ENCODE measurements around the gene ACTN1. TPM values are rescaled to one million over a fixed set of nuclear protein-coding genes. Genes with fewer than 3 reads are reported as not detected.

ACTN1 gene
- total and polyA plus RNA-seq, 2 of the 8 experiments (the other 6 are each of a cell fraction or from before 2014, with no cell fraction given): 236 to 262 TPM

DNA sequence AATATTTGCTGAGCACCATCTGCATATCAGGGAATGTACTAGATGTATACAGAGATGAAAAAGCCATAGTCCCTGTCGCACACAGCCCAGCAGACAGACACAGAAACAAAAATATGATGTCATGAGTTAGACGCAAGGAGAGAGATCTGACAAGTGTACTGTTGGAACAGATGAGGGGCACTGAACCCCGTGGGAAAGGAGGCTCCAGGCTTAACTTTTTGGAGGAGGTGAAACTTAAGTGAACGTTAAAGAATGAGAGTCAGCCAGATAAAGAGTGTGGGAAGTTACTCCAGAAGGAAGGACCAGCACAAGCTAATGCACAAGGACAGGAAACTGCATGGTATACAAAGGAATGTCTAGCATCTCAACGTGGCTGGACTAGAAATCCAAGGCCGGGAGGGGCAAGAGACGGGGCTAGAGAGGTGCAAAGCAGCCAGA is 2.5 kb upstream of the ACTN1 start:
- Histone ChIP-seq H2BK20ac (ENCODE audit: low read length) (no peak overlapping the region), H3K23ac (ENCODE audit: insufficient read length) (no peak overlapping the region), H3K18ac (ENCODE audit: extremely low read depth, low read length) (no peak overlapping the region), H2BK120ac (replicated peaks; ENCODE audit: low read depth, low read length) (no peak overlapping the region), H2BK12ac (ENCODE audit: low read depth, low read length) (no peak overlapping the region), H4K91ac (replicated peaks; ENCODE audit: insufficient read length, low read length) (no peak overlapping the region), H3K14ac (ENCODE audit: insufficient read length) (no peak overlapping the region), H3K9me3 (ENCODE audit: insufficient read depth in 2 of 2, low read depth in 1 of 2, low read length in 1 of 2) (no peaks in the 10 kb centered on the region), H3K4me3 (ENCODE audit: extremely low read depth in 1 of 4, insufficient read depth in 2 of 4, low read depth in 3 of 4, low read length in 4 of 4) (no peak overlapping the region), H3K4ac (replicated peaks; ENCODE audit: insufficient read length, low read depth, low read length) (no peak overlapping the region), H3K79me1 (ENCODE audit: low read depth, low read length) (peaks cover 5% of the 10 kb centered on the region), H4K8ac (ENCODE audit: extremely low read depth, insufficient read depth, low read length) (no peak overlapping the region), H2AFZ (ENCODE audit: low read length) (no peak overlapping the region), H2BK5ac (ENCODE audit: low read depth, low read length) (no peak overlapping the region), H3K36me3 (ENCODE audit: control insufficient read depth in 2 of 4, insufficient read depth in 4 of 4, low read length in 3 of 4) (no peaks in the 10 kb centered on the region), H3K9ac (replicated peaks in 1 of 4; ENCODE audit: extremely low read depth in 1 of 4, low read depth in 3 of 4, low read length in 3 of 4) (no peak overlapping the region), H2AK5ac (ENCODE audit: low read depth, low read length) (no peak overlapping the region), H3K27ac (ENCODE audit: low read depth, low read length) (no peak overlapping the region), H3K56ac (replicated peaks; ENCODE audit: insufficient read length, low read depth, low read length) (no peak overlapping the region), H4K5ac (ENCODE audit: insufficient read length, low read depth, low read length) (no peak overlapping the region), H3K27me3 (replicated peaks in 1 of 4; ENCODE audit: control insufficient read depth in 3 of 4, extremely low read depth in 1 of 4, insufficient read depth in 3 of 4, low read length in 3 of 4) (no peaks in the 10 kb centered on the region; a peak in 1 of 7 replicates), H2BK15ac (ENCODE audit: low read length) (no peak overlapping the region), H4K20me1 (replicated peaks in 1 of 2; ENCODE audit: control insufficient read depth in 1 of 2, insufficient read depth in 2 of 2, low read length in 2 of 2) (peaks cover 4% of the 10 kb centered on the region in 2 experiments), H3K4me2 (ENCODE audit: insufficient read depth in 1 of 2, low read depth in 2 of 2, low read length in 2 of 2) (no peak overlapping the region), H3K23me2 (ENCODE audit: low read depth, low read length) (peaks cover 3% of the 10 kb centered on the region; the same call in 1 of the 2 replicates), H3K4me1 (replicated peaks in 1 of 4; ENCODE audit: control insufficient read depth in 3 of 4, insufficient read depth in 4 of 4, low read length in 3 of 4) (peaks cover 4 to 13% (median 9%) of the 10 kb centered on the region in 4 experiments), H3K79me2 (ENCODE audit: control insufficient read depth in 1 of 2, insufficient read depth in 2 of 2, low read length in 2 of 2) (peaks cover 8 to 20% of the 10 kb centered on the region in 2 experiments)
- TF ChIP-seq CHD2 (IDR thresholded peaks at IDR 0.05; ENCODE audit: low read length): no peak
- no peak for TF ChIP-seq JUN (IDR thresholded peaks at IDR 0.05; ENCODE audit: low read depth, low read length)
- TF ChIP-seq SP1 (IDR thresholded peaks at IDR 0.05; ENCODE audit: low read depth, low read length): no peak
- TF ChIP-seq NANOG (IDR thresholded peaks at IDR 0.05; ENCODE audit: insufficient read depth, low read depth, low read length, poor library complexity, severe bottlenecking): no peak
- TF ChIP-seq CBX8 (IDR thresholded peaks at IDR 0.05; ENCODE audit: borderline replicate concordance, low read depth, low read length): no peak
- no peak for TF ChIP-seq ASH2L (IDR thresholded peaks at IDR 0.05; ENCODE audit: low read length)
- no peak for TF ChIP-seq KDM5A (IDR thresholded peaks at IDR 0.05; ENCODE audit: low read length)
- CTCF ChIA-PET (ENCODE audit: partially characterized antibody): interaction anchor here (0.9 to 1.5 kb wide), 4 partner anchors 21 to 55 kb away, joined by 3 to 5 read pairs (median 4); no protein-coding TSS in a partner anchor
- WGBS, 2 experiments (ENCODE audit: extremely low coverage in 1 of 2, insufficient coverage in 1 of 2, insufficient read length in 1 of 2, insufficient replicate concordance in 2 of 2, low coverage in 1 of 2, low lambda C conversion rate in 2 of 2, missing lambda C conversion rate in 1 of 2): 91% methylated on average over 7 of the region's 7 CpGs; no CpG with 5 or more reads in 1 of the 2 experiments
- POLR2A ChIA-PET (ENCODE audit: partially characterized antibody): interaction anchor here (1.1 to 2.6 kb wide), 2 partner anchors 14 to 19 kb away, joined by 5 to 12 read pairs; no protein-coding TSS in a partner anchor
- FAIRE-seq (no peak), DNase-seq (ENCODE audit: low read depth in 1 of 2, low spot score in 2 of 2) (no peak)

Measured in H1 (cell line).